CD4-positive, alpha-beta T cell treated with Interleukin-12 subunit alpha and Interleukin-12 subunit beta, for 1 hour (primary cell): Measurements from ENCODE around the gene ESRRA.

Experiments
- DNase-seq: peaks from one replicate; pipeline ENCODE4 v3.0.0-alpha.2; 2020

Gene ESRRA

GRCh38 chr11:64334764-64335735, 29.7 kb downstream of the ESRRA start:
- DNase-seq, result no peak

- DNase-seq, result no peak
Observed at GRCh38 chr11:64337538-64338249, 32.4 kb downstream of the ESRRA start.

- no peak for DNase-seq
Observed at GRCh38 chr11:64338716-64339115, 33.4 kb downstream of the ESRRA start.

GRCh38 chr11:64339286-64339685, 34.0 kb downstream of the ESRRA start:
- no peak for DNase-seq

DNA sequence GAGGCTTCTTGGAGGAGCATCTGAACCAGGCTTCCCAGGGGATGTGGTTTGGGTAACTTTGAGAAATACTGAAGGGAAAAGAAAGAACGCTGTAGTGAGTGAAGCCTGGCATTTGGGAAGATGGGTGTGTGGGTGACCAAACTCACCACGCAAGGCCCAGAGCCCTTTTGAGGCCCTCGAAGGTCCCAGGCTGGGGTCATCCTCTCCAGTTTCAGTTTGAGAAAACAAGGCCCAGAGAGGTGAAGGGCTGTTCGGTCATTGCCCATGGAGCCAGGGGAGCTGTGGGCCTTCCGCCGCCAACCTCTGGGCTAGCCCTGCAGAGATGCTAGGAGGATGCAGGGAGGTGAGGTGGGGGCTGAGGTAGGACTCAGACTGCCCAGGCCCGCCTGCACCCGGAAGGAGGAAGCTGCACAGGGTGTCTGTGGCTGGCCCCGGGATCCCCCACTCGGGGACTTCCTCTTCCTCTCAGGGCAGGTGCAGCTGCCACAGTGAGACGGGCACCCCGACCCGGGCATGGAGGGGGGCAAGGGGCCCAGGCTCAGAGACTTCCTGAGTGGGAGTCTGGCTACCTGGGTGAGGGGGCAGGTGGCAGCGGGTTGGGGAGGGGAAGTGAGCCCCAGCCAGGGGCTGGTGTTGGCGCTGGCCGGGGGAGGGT, 34.6 kb downstream of the ESRRA start, which contains the start of gene CCDC88B:
Gene CCDC88B (plus strand): TSS at position 451 of the 655 bp plus-strand sequence. CDS start 63 bp downstream, at position 514.
- DNase-seq, result peak; percentile 92

DNA sequence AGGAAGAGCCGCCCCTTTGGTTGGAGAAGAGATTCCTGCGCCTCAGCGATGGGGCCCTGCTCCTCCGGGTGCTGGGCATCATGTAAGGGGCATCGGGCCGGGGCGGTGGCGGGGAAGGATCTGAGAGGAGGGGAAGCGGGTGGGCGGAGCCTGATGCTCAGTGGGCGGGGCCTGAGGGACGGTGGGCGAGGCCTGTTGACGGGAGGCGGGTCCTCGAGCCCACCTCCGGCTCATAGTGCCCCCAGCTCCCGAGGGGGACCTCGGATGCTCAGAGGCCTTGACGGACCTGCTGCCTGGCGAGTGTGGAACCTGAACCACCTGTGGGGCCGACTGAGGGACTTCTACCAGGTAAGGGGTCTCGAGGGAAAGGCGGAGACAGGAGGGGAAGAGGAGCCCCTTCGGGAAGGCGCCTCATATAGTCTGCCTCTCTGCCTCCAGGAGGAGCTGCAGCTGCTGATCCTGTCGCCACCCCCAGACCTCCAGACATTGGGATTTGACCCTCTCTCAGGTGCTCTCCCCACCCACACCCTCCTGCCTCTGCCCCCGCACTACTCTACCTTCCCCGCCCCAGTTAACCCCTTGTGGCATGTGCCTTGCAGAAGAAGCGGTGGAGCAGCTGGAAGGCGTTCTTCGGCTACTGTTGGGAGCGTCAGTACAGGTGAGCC, 35.5 kb downstream of the ESRRA start:
- DNase-seq, result peak; percentile 78

DNA sequence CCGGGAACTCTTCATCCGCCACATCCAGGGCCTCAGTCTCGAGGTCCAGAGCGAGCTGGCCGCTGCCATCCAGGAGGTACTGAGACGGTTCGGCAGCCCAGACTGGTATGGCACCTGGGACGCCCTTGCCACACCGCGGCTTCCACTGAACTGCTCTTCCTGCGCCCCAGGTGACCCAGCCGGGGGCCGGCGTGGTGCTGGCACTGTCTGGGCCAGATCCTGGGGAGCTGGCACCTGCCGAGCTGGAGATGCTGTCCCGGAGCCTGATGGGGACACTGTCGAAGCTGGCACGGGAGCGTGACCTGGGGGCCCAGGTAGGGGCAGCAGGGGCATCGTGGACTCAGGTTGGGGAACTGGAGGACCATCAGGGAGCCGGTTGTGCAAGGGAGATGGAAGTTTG, 36.1 kb downstream of the ESRRA start:
- DNase-seq, result no peak

GRCh38 chr11:64341851-64342791, 36.8 kb downstream of the ESRRA start:
- peak; percentile 93 for DNase-seq

DNA sequence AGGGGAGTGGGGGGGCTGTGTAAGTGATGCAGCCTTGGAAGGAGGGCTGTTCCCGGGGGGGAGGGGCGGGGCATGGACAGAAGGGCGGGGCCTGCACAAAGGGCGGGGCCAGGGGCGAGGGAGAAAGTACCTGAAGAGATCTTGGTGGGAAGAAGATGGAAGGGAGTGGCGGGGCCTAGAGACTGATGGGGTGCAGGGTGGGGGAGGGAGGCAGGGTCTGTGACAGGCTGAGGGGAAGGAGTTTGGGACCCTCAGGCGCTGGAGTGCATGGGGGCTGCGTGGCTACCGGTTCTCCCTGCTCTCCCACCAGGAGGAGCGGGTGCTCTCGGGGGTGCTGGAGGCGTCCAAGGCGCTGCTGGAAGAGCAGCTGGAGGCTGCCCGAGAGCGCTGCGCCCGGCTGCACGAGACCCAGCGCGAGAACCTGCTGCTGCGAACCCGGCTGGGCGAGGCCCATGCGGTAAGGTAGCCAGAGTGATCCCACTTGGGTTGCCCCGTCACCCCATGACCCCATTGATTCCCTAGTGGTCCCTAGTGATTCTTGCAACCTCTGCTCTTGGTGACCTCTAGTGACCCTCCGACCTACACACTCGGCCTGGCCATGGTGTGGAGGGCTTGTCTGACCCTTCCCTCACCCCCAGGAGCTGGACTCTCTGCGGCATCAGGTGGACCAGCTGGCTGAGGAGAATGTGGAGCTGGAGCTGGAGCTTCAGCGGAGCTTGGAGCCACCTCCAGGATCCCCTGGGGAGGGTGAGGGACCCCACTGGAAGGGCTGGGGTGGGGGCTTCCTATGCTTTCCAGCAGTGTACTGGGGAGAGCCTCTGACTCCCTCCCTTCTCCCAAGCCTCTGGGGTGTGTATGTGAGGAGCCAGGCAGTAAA, 37.8 kb downstream of the ESRRA start:
- DNase-seq, result no peak

DNA sequence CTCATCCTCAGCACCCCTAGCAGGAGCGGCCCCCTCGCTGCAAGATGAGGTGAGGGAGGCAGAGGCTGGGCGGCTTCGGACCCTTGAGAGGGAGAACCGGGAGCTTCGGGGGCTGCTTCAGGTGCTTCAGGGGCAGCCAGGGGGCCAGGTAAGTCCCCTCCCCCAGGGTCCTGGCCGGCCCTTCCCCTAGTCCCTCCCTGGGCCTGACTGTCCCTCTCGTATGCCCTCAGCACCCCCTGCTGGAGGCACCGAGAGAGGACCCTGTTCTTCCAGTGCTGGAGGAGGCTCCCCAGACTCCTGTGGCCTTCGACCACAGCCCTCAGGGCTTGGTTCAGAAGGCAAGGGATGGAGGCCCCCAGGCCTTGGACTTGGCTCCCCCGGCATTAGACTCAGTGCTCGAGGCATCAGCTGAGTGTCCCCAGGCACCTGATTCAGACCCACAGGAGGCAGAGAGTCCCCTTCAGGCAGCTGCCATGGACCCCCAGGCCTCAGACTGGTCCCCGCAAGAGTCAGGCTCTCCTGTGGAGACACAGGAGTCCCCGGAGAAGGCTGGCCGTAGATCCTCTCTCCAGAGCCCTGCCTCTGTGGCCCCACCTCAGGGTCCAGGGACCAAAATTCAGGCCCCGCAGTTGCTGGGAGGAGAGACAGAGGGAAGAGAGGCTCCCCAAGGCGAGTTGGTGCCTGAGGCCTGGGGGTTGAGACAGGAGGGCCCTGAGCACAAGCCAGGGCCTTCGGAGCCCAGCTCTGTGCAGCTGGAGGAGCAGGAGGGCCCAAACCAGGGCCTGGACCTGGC, 38.6 kb downstream of the ESRRA start:
- DNase-seq, result no peak

DNA sequence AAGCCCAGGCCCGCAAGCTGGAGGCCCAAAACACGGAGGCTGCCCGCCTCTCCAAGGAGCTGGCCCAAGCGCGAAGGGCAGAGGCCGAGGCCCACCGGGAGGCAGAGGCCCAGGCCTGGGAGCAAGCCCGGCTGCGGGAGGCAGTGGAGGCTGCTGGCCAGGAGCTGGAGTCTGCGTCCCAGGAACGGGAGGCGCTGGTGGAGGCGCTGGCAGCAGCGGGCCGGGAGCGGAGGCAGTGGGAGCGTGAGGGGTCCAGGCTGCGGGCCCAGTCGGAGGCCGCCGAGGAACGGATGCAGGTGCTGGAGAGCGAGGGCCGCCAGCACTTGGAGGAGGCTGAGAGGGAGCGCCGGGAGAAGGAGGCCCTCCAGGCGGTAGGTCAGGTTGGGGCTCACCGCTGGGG, 39.5 kb downstream of the ESRRA start:
- DNase-seq, result no peak

GRCh38 chr11:64347193-64347867, 42.0 kb downstream of the ESRRA start:
- DNase-seq, result no peak

GRCh38 chr11:64348383-64349024, 43.2 kb downstream of the ESRRA start:
- no peak for DNase-seq

DNA sequence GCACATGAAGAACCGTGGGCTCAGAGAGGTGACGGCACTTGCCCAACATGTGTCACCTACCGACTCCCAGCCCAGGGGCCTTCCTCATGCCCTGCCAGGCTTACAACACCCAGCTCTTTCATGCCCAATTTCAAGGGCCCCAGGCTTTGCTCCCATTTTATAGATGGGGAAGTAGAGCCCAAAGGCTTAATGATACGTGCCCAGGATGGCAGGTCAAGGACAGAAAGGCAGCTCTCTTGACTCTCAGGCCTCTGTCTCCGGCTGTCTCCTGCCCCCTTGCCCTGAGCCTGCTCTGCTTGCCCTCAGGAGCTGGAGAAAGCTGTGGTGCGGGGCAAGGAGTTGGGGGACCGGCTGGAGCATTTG, 43.7 kb downstream of the ESRRA start:
- DNase-seq, result no peak

GRCh38 chr11:64349404-64349803, 44.1 kb downstream of the ESRRA start:
- no peak for DNase-seq

- no peak for DNase-seq
Observed at GRCh38 chr11:64351136-64351631, 45.9 kb downstream of the ESRRA start.

DNA sequence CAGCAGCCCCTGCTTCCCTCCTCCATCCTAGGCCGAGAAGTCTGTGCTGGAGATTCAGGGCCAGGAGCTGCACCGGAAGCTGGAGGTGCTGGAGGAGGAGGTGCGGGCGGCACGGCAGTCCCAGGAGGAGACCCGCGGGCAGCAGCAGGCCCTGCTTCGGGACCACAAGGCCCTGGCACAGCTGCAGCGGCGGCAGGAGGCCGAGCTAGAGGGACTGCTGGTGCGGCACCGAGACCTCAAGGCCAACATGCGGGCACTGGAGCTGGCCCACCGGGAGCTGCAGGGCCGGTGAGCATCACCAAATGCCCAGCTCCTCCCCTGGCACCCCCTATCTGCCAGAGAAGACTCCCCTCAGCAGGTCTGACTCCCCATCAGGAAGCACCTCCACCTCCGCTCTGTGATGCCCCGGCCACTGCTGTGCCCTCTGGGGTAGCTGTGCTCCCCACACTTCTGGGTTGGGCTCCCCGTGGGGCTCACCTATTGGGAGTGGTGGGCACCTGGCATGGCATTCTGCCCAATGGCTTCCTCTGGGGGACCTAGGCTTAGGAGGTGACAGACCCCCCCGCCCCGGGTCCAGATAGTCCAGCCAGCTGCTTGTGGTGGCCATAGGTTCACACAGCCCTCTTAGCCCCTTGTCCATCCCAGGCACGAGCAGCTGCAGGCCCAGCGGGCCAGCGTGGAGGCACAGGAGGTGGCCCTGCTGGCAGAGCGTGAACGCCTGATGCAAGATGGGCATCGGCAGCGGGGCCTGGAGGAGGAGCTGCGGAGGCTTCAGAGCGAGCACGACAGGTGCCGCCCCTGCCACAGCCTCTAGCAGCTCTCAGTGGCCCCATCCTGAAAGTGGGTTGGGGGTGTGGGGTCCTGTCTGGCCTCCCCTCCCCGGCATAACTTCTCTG, 47.0 kb downstream of the ESRRA start:
- DNase-seq, result no peak
